SH-SY5Y (cell line): Measurements from ENCODE around the gene NDUFA8.

ENCODE experiments used
- GATA2 ChIP-seq: IDR thresholded peaks from 2 replicates; pipeline ENCODE4 v1.6.1; 2011; ENCODE audit warnings: mild to moderate bottlenecking, low read depth, low read length
- GATA3 ChIP-seq: IDR thresholded peaks from 2 replicates; pipeline ENCODE4 v1.6.1; 2011; ENCODE audit warnings: low read depth, mild to moderate bottlenecking, low read length, moderate library complexity

Gene NDUFA8

DNA sequence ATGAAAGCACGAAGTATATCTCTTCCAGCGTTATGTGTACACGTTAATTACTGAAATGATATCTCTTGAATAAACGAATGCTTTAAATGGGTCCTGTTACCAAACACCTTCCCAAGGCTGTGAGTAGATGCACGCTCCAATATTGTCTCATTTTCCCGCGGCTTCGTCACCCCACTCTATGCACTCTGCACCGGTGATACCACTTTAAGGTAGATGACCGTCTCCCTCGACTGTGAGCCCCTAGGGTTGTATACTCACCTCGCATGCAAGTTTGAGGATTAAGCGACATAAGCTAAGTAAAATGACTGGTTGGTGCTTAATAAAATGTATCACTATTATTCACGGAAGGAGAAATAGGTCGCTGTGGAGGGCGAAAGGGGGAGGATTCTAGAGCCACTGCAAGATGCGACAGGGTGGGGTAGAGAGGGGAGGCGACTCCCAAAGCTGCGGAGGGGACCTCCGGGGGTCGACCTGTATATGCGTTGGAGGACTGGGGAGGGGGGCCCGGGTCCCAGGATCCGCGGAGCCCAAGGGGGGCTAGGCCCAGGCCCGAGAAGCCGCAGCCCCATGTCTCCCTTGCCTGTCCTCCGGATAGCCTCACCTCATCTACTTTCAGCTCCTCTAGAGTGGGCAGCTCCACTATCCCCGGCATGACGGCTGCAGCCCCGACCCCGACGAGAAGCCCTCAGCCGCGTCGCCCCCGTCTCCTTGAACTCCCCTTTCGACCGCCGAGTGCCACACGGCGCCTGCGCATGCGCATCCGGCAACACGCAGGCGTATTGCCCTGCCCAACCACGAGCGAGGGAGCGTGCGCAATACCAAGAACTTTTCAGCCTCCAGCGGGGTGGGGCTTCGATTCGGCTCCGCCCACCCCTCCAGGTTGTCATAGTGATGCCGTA lies at the start of gene NDUFA8, which contains the start of gene MORN5:
NDUFA8 (minus strand) TSS at position 754 of the 899 bp plus-strand sequence; CDS start at position 652, 102 bp downstream.
MORN5 (plus strand) TSS at position 883 of the 899 bp plus-strand sequence. CDS start 65 bp downstream, outside the sequence.
- no peak for TF ChIP-seq GATA3
- TF ChIP-seq GATA2 = no peak

DNA sequence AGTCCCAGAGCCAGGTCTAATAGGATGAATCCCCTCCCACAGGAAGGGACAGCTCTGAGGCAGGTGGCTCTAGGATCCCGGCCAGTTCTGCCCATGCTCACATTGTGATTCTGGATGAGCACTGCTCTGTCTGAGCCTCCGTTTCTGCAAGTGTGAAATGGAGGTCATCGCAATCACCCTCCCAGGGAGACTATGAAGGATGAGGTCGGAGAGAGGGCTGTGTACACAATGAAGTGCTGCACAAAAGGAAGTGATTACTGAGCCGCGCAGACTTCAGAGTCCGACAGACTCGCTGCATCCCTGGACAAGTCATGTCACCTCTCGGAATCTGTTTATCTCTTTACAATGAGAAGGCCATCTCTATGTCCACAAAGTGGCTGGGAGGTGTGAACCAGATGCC lies 47.5 kb upstream of the NDUFA8 start:
- TF ChIP-seq GATA3 (no peak), GATA2 (no peak)

GRCh38 chr9:122206118-122207046 lies 46.8 kb upstream of the NDUFA8 start:
- TF ChIP-seq GATA3 = no peak
- no peak for TF ChIP-seq GATA2

DNA sequence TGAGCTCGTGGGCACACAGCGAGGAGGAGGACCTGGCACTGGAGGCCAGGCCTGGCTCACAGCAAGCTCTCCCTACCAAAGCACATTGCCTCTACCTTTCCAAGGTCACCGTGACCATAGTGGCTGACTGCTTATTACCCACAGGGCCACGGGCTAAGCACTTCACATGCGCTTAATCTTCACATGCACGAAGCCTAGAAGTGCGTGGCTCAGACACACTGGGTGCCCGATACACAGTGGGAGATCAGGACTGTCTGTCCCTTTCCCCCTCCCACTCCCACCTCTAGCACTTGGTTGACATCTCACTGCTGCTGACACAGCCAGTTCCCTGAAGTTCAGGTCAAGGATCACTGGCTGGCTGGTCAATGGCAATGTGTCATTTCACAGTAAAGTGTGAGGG lies 45.6 kb upstream of the NDUFA8 start:
- no peak for TF ChIP-seq GATA2

- no peak for TF ChIP-seq GATA2
- TF ChIP-seq GATA3 = no peak
These were observed 44.9 kb upstream of the NDUFA8 start for GRCh38 chr9:122204491-122204890.

- TF ChIP-seq GATA2 = peak; percentile 45; the same call in 1 of the 2 replicates
- TF ChIP-seq GATA3 = no peak
These were observed 44.5 kb upstream of the NDUFA8 start for GRCh38 chr9:122204055-122204454.

GRCh38 chr9:122202111-122202510 lies 42.5 kb upstream of the NDUFA8 start:
- no peak for TF ChIP-seq GATA3
- TF ChIP-seq GATA2 = no peak

GRCh38 chr9:122201641-122202040 lies 42.1 kb upstream of the NDUFA8 start:
- no peak for TF ChIP-seq GATA3
- no peak for TF ChIP-seq GATA2

DNA sequence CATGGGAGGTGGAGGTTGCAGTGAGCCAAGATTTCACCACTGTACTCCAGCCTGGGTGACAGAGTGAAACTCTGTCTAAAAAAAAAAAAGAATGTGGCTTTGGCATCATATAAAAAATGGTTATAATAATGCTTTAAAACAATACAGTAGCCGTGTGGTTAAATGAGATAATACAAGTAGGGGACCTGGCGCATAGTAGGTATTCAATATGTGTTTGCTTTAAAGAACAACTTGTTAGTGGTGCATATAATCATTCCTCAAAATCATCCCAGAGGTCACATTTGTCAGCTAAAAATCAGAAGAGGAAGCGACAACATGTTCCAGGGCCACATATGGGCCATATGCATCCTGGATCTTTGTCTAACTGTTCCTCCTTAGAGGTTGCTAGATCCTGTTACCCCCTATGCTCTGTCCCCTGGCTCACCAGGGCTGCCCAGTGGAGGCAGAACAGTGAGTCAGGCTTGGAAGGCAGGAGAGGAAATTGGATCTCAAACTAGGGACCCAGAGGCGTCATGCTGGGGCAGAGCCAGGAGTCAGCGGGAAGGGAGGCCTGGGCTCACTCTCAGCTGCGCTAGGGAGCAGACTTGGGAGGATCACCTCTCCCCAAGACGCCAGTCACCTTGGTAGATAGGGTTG lies 41.5 kb upstream of the NDUFA8 start:
- TF ChIP-seq GATA3 = no peak

- TF ChIP-seq GATA2 (no peak), GATA3 (no peak)
These were observed 38.3 kb upstream of the NDUFA8 start for GRCh38 chr9:122197882-122198281.

- no peak for TF ChIP-seq GATA2
- no peak for TF ChIP-seq GATA3
These were observed 37.8 kb upstream of the NDUFA8 start for GRCh38 chr9:122197426-122197825.

DNA sequence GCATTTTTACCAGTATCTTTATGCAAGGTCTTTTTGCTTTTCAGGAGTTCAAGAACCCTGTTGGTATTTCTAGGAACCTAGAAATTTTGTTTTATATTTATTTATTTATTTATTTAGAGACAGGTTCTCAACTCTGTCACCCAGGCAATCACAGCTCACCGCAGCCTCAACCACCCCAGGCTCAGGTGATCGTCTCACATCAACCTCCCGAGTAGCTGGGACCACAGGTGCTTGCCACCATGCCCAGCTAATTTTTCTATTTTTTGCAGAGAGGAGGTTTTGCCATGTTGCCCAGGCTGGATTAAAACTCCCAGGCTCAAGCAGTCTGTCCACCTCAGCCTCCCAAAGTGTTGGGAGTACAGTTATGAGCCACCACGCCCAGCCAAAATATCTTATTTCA lies 36.3 kb upstream of the NDUFA8 start:
- TF ChIP-seq GATA2 = no peak
- TF ChIP-seq GATA3 = no peak

DNA sequence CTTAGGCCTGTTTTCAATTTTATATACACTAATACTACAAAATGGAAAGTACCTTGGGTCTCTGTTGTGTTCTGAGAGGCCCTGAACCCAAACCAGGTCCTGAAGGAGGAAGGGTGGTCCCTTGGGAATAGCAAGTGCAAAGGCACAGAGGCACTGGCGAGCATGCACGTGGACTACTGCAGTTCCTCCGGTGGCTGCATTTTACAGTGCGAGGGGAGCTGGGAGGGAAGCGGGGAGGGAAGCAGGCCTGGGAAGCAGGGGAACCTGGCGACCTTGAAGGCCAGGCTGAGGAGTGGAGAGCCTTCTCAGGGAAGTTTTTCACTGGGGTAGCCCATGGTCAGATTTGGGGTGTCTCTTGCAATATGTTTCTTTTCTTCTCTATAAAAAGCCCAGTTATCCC lies 34.1 kb upstream of the NDUFA8 start:
- TF ChIP-seq GATA3 (no peak), GATA2 (no peak)
